Stimulated activated CD4-positive, alpha-beta T cell treated with anti-CD3 and anti-CD28 coated beads, Interleukin-4, amount 100 ng/mL, for 24 hours (primary cell): ENCODE results near the gene GPR61.

Experiments
- DNase-seq: peaks from one replicate; pipeline ENCODE4 v3.0.0-alpha.2; 2020

GPR61 gene

GRCh38 chr1:109537450-109538178 lies 2.1 kb upstream of the GPR61 start:
- no peak for DNase-seq

- DNase-seq = no peak
These were observed 681 bp upstream of the GPR61 start for GRCh38 chr1:109538827-109539555.

GRCh38 chr1:109541102-109541501 lies 1.4 kb downstream of the GPR61 start:
- no peak for DNase-seq

GRCh38 chr1:109542657-109543056 lies 3.0 kb downstream of the GPR61 start:
- DNase-seq = no peak

- DNase-seq = no peak
These were observed 3.8 kb downstream of the GPR61 start for GRCh38 chr1:109543283-109543987.

GRCh38 chr1:109543988-109544735 lies 4.5 kb downstream of the GPR61 start:
- DNase-seq = no peak

- peak; percentile 94 for DNase-seq
These were observed 6.8 kb downstream of the GPR61 start for GRCh38 chr1:109546311-109547109.

GRCh38 chr1:109547463-109548320 lies 8.0 kb downstream of the GPR61 start:
- peak; percentile 28 for DNase-seq

GRCh38 chr1:109548321-109549267 lies 8.9 kb downstream of the GPR61 start, which contains the start of gene GNAI3:
Gene GNAI3, plus strand, starts transcription at chr1:109548615. Its CDS starts 106 bp downstream, at chr1:109548721.
- DNase-seq = peak; percentile 97

GRCh38 chr1:109556563-109556962 lies 16.9 kb downstream of the GPR61 start:
- no peak for DNase-seq

GRCh38 chr1:109557520-109557919 lies 17.8 kb downstream of the GPR61 start:
- DNase-seq = no peak

GRCh38 chr1:109559995-109560394 lies 20.3 kb downstream of the GPR61 start:
- no peak for DNase-seq

GRCh38 chr1:109564194-109564878 lies 24.7 kb downstream of the GPR61 start:
- DNase-seq = no peak

- no peak for DNase-seq
These were observed 25.6 kb downstream of the GPR61 start for GRCh38 chr1:109565241-109565640.

- no peak for DNase-seq
These were observed 27.3 kb downstream of the GPR61 start for GRCh38 chr1:109566982-109567381.

GRCh38 chr1:109567877-109568672 lies 28.4 kb downstream of the GPR61 start:
- no peak for DNase-seq

GRCh38 chr1:109569323-109569722 lies 29.7 kb downstream of the GPR61 start:
- DNase-seq = no peak

- no peak for DNase-seq
These were observed 30.7 kb downstream of the GPR61 start for GRCh38 chr1:109570414-109570813.
